ENCODE results near the gene NCAPH2.
A peak's percentile ranks its signal among the peaks of the same experiment; 100 is the strongest.

Gene NCAPH2

DNA sequence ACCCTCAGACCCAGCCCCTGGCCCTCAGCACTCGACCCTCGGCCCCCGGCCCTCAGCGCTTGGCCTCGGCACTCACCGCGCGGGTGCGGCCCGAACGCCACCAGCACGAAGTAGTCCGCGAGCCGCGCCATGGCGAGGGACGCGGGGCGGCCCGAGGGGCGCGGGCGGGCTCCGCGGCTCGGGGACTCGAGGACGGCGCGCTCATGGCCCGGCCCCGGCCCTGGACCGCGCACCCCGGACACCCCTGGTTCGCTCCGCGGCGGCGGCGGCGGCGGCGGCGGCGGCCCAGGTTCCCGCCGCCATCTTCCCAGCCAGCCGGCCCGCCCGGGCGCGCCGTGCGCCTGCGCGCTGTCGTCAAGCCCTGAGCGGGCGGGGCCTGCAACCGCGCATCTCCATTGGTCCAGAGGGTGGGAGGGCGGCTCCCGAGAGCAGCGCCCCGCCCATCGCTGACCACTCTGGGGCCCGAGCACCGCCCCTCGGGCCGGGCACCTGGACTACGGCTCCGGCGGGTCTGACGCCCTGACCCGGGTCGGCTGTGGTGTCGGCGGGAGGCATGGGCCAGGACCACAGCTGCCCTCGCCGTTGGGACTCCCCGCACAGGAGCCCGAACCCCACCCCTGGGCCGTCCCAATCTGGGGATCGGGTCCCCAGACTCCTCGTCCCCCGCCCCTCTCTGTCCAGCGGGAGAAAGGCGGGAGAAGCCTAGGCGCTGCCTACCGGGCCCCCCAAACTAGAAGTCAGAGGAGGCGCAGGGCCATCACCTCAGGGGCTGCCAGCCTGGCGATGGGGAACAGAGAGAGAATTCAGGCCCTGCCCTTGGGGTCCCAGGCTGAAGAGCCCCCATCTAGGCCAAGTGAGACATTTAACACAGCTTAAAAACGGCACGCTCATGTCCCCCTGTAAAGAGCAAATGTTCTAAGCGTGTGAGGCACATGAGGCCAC, 33.0 kb upstream of the NCAPH2 start, which contains the start of gene SBF1:
SBF1 (minus strand) TSS at position 326 of the 942 bp plus-strand sequence; CDS start at position 131, 195 bp downstream.
- DNase-seq = peak; percentile 92

DNA sequence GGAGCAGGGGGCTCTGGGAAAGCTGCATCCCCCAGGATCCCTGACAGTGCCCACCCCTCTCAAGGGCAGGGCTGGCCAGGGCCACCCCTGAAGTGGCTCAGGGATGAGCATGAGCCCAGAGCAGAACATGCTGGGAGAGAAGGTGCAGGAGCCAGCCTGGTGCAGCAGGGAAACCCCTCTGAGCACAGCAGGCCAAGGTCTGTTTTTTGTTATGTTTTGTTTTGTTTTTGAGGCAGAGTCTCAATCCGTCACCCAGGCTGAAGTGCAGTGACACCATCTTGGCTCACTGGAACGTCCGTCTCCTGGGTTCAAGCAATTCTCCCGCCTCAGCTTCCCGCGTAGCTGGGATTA, 32.4 kb upstream of the NCAPH2 start:
- DNase-seq = no peak

DNA sequence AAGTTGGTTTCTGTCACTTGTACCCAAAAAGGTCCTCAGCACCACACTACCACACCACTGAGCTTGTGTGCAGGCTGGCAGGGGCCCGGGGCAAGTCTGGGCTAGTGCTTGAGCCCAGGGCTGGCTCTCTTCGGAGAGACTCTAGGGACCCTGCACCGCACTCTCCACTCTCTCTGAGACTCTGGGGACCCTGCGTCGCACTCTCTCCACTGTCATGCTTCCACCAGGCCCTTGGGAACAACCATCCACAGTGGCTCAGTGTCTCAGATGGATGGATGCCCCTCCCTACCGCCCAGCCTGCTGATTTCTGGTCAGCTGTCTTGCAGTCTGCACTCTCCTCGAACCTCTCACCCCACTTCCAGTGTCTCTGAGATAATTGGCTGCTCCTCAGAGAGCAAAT, 31.2 kb upstream of the NCAPH2 start:
- DNase-seq = no peak

DNA sequence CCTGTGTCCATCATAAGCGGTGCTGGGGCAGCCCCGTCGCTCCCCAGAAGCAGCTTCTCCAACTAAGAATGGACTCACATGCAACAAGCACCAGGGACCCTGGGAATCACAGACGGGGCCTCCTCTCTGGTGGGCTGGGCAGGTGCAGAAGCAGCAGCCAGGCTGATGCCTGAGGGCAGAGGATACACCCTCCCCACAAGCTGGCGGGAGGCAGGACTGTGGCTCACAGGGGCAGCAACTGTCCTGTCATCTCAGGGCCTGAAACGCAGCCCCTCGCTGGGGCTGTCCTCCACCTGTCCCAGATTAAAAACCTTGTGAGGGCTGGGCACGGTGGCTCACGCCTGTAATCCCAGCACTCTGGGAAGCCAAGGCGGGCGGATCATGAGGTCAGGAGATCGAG, 30.1 kb upstream of the NCAPH2 start:
- DNase-seq = no peak

DNA sequence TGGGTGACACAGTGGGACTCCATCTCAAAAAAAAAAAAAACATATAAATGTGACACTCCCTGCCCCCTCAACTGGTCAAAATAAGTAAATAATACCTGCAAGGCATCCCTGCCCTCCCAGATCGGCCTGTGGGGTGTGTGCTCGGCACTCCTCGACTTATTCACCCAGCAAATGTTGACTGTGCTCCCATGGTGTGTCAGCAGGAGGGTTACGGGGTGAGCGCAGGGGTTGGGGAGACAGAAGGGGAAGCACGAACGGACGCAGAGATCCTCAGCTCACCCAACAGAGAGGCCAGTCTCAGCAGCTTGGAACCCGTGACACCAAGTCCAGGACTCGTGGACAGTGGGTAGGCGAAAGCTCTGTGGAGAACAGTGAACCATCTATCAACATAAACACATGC, 28.3 kb upstream of the NCAPH2 start:
- no peak for DNase-seq

DNA sequence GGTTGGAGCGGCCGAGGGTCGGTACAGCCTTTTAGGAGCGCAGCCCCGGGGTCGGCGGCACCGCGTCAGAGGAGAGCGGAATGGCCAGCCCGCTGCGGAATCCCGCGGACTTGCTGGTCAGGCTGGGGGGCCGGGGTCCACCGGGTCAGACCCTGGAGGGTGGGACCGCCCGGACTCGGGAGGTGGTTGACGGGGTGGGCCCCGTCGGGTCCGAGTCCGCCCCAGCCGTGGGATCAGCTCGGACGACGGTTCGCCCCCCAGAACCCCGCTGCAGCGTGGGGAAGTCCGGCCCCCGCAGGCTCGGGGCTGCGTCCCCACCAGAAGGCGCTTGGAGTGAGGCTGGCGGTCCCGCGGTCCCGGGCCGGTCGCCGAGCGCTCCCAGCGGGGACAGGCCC, 27.0 kb upstream of the NCAPH2 start:
- DNase-seq = no peak

DNA sequence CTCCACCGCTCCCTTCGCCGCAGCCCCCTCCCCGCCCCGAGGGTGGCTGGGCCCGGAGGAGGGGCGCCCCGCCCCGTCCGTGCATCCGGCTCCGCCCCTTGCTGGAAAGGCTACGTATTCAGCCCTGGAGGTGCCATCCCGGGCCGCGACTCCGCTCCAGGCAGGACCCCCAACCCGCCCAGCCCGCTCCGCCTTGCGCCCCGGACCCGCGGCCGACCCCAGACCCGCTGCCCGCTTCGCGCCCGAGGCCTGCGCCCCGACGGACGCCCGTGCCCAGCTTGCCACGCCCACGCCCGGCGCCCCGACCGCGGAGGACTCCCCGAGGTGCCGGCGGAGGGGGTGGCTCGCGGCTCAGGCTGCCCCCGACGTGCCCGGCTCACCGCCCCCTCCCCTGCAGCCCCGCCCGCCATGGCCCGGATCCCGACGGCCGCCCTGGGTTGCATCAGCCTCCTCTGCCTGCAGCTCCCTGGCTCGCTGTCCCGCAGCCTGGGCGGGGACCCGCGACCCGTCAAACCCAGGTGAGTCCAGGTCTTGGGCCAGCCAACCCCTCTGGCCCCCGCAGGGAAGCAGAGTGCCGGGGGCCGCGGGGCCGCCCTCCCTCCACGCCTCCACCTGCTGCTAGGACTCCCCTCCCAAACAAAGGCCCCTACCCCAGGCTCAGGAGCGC, 26.5 kb upstream of the NCAPH2 start, which contains the start of gene ADM2:
ADM2 (plus strand) TSS at position 104 of the 667 bp plus-strand sequence; CDS start at position 409, 305 bp downstream.
- no peak for DNase-seq

DNA sequence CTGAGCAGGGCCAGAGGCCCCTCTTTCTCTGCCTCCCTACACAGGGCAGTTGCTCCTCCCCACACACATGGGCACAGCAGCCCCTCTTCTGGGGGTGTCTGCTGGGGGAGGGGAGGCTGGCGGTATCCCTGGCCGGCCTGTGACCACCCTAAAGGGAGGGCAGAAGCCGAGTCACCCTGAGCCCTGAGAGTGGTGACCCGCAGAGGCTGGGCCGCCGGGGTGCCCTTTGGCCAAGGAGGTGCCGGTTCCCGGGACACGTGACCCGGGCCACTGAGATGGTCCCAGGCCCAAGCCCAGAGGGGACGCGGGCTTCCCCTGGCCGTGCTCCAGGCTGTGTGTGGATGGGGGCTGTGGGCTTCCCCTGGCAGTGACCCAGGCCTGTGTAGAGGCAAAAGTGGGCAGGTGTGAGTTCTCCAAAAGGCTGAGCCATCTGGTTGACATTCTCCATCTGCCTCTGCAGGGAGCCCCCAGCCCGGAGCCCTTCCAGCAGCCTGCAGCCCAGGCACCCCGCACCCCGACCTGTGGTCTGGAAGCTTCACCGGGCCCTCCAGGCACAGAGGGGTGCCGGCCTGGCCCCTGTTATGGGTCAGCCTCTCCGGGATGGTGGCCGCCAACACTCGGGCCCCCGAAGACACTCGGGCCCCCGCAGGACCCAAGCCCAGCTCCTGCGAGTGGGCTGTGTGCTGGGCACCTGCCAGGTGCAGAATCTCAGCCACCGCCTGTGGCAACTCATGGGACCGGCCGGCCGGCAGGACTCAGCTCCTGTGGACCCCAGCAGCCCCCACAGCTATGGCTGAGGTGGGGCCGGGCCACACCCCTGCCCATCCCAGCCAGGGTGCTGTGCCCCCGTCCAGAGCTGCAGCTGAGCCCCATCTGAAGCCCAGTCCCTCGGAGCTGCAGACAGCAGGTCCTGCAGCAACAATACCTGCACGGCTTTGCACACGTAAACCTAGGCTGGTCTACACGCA, 25.6 kb upstream of the NCAPH2 start:
- no peak for DNase-seq

DNA sequence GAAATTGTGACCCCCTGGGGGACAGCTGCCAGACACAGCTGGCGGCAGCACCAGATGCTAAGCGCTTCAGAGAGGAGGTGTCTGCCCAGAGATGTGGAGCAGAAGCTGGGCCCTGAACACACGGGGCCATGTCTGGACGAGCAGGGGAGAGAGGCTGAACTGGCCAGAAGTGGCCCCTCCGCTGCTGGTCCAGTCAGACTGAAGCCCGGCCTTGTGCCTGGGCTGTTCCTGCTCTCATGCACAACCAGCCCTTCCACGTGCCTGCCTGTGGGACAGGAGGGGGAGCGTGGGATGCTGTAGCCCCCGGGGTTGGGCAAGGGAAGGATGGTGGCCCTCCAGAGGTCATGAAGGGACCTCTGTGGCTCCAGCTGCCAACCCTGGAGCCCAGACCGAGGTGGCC, 24.9 kb upstream of the NCAPH2 start:
- DNase-seq = no peak

DNA sequence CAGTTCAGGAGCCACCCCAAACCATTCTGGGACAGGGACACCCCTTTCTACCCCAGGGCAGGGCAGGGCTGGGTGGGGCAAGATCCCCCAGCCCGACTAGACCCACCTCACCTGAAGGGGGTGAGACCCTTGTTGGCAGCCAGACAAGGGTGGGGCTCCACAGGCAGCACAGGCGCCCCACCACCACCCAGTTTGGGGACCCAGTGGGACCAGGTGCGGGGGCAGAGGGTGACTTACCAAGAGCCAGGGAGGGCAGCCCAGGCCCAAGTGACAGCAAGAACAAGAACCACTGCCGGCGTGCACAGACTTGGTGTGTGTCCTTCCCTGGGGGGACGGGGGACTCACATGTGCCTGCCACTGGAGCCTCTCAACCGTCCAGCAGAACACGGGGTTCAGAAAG, 24.5 kb upstream of the NCAPH2 start:
- no peak for DNase-seq

DNA sequence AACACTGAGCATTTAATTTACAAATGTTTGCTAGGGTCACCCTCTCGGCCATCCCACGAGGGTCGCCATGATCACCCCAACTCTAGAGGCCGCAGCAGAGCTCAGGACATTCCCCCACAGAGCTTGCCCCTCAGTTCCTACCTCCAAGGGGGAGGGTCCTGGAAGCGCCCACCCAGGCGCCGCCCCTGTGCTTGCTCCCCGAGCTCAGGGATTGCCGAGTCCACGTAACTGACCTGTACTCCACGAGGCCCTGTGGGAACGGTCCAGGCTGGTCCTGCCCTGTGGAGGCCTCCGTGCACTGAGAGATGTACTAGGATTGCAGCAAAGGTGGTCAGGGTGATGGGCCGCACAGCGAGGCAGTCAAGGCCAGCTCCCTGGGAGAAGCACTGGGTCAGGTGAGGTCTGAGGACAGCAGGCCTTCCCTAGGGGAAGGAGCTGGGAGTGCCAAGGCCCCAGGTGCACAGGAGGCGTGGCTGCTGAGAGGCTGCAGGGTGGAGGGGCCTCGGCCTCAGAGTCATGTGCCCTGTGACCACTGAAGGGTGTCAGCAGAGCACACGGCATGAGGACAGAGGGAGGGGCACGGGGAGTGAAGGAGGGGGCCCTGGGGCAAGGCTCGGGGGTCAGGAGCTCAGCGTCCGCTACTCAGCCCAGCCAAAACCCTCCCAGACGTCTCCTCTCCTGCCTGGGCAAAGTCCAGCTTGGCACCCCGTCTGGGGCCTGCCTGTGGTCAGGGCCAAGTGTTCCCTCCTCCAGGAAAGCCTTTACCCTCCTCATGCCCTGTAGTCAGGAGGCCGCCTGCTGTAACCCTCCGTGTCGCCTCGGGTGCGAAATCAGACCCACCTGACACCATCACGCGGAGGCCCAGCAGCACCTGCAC, 23.8 kb upstream of the NCAPH2 start:
- DNase-seq = no peak

DNA sequence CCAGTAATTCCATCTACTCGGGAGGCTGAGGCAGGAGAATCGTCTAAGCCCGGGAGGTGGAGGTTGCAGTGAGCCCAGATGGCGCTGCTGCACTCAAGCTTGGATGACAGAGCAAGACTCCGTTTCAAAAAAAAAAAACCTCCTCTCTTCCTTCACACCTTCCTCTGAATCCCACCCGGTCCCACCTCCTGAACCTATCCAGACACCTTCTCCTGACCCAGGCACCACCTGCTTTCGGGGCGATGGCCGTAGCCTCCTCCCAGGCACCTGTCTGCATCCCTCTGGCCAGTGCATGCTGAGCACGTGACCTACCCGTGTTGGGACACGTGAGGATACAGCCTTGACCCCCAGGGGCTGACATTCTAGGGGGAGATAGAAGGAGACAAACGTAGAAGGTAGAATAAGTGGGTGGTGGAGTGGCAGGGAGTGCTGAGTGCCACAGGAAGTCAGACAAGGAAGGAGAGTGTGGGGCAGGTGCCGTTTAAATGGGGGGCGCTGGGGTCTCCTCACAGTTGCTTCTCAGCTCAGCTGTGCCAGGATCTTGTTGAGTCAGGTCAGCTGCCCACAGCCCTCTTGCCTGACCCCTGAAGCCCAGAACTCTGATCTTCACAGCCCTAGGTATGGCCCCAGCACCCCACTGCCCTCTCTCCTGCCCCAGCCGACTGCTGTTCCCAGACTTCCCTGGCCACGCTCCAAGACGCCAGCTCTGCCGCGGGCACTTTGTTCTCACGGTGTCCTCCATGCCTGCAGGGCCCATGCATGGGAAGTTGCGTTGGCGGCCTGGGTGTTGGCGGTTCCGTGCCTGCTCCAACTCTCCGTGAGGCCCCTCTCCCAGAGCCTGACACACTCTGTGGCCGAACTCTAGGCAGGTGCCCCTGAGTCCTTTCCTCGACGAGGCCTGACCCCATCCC, 22.5 kb upstream of the NCAPH2 start:
- DNase-seq = no peak

DNA sequence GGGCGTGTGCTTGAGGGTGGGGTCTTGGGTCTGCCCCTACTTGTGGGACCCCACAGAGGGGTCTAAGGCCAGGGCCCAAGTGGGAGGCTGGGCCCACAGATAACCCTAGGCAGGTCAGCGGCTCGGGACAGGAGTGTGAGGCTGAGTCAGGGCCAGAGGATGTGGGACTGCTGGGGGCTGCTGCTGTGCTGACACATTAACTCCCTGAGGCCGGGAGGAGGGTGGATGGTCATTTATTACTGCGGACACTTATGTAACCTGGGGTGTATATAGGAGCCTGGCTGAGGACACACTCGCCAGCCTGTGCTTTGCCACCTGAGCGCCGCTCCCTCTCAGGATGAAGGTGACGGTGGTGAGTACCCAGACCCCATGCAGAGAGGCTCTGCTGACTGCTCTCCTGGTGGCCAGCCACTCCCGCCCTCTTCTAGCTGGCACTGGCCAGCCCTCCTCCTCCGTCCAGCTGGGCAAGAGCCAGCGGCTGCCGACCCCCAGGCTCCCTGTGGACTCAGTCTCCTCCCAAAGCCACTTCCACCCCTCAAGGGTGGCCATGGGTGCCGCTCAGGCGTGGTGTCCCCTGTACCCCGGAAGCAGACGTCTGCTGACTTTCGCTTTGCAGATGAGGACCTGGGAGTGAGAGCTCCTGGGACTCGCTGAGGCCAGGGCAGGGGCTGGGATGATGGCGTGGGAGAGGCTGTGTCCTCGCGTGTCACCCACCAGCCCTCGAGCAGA, 21.3 kb upstream of the NCAPH2 start, which contains the start of gene MIOX:
MIOX (plus strand) TSS at position 299 of the 729 bp plus-strand sequence; CDS start at position 338, 39 bp downstream.
- DNase-seq = no peak

DNA sequence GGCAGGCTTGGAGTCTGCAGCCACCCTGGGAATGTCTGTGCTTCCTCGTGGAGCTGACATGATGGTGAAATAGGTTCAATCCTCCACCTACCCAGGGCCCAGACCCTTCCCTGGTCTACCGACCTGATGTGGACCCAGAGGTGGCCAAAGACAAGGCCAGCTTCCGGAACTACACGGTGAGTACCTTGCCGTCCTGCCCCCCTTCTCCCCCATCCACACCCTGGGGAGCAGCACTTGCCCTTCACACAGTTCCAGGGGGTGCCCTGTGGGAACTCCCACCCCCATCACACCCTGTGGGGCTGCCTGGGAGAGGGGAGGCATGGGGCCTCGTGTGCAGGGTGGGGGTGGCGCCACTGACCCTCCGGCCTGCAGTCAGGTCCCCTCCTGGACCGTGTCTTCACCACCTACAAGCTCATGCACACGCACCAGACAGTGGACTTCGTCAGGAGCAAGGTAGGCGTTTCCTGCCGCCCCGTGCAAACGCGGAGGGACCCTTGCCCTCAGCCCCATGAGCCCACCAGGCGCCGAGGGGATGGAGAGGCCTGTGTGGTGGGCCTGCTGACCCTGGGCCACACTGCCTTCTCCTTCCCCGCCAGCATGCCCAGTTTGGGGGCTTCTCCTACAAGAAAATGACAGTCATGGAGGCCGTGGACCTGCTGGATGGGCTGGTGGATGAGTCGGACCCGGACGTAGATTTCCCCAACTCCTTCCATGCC, 20.6 kb upstream of the NCAPH2 start:
- DNase-seq = no peak

DNA sequence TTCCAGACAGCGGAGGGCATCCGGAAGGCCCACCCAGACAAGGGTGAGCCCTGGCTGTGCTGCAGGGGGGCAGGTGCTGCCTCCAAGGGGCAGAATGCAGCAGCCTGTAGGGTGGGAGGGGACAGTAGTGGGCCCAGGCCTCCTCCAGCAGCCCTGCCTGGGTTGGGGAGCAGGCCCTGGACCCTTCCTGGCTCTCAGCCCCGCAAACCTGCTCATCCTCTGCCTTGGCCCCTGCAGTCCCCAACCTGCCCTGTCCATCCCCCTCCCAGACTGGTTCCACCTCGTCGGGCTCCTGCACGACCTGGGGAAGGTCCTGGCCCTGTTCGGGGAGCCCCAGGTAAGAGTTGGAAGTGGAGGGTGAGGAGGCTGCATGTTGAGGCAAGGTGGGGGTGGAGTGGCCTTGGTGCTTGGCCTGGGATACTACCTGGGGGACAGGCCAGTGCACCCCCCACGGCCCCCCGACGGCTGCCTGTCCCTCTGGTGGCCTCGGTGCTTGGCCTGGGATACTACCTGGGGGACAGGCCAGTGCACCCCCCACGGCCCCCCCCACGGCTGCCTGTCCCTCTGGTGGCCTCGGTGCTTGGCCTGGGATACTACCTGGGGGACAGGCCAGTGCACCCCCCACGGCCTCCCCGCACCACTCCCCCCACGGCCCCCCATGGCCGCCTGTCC, 19.9 kb upstream of the NCAPH2 start:
- DNase-seq = no peak

DNA sequence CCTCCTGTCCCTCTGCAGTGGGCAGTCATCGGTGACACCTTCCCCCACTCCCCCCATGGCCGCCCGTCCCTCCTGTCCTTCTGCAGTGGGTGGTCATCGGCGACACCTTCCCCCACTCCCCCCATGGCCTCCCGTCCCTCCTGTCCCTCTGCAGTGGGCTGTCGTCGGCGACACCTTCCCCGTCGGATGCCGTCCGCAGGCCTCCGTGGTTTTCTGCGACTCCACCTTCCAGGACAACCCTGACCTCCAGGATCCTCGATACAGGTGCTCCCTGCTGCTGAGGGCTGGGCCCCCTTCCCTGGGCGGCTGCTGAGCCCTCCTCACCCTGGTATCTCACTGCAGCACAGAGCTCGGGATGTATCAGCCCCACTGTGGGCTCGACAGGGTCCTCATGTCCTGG, 19.1 kb upstream of the NCAPH2 start:
- DNase-seq = no peak

DNA sequence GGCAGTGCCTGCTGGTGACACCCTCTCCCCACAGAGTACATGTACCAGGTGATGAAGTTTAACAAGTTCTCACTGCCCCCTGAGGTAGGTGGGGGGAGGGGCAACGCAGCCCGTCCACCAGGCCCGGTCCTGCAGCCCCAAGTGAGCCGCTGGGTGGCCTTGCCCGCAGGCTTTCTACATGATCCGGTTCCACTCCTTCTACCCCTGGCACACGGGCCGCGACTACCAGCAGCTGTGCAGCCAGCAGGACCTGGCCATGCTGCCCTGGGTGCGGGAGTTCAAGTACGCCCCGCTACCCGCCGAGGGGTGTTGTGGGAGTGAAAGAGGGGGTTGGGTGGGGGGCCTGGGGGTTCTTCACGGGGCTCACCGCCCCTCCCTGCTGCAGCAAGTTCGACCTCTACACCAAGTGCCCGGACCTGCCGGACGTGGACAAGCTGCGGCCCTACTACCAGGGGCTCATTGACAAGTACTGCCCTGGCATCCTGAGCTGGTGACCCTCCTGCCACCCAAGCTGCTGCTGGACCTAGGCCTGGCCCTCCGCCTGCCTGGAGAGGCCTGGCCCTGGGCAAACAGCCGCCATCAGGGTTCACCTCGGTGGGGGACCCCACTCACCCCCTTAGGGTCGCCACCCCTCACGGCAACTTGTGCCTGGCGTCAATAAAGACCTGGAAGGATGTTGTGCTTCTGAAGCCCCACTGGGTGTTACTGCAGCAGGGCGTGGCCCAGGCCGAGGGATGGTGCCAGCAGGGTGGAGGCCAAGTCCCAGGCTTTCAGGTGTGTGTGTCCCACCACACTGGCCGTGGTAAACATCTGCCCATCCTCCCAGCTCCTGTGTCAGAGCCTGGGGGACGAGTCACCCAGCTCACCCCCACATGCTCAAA, 18.4 kb upstream of the NCAPH2 start:
- DNase-seq = no peak

All from hematopoietic multipotent progenitor cell treated with erythropoietin and hydrocortisone succinate and interleukin-3 and kit ligand, for 6 days (in vitro differentiated cells).